RWPE1 (cell line): ENCODE measurements around the gene SPON1.

ENCODE experiments used
- CTCF ChIA-PET: fragments of 350-600 bp; sonication (Branson Sonifier 250); formaldehyde crosslinking; extraction: SDS; loops from one replicate; lab custom pipeline; 2021; lab: Yijun Ruan, JAX
- POLR2A ChIA-PET: fragments of 400-600 bp; formaldehyde crosslinking; extraction: SDS; loops from one replicate; lab custom pipeline; 2020; ENCODE audit warnings: antibody characterized with exemption; ENCODE audit not compliant: low non-redundant PET; lab: Yijun Ruan, JAX
- DNase-seq: peaks from one replicate; pipeline ENCODE4 v3.0.0; 2012; ENCODE audit warnings: low spot score
- H3K27ac ChIP-seq: fragments of 450-650 bp; 2 replicates; pipeline ENCODE4 v1.5.1; 2017
- TF ChIP-seq, protein P1 (sequence below): fragments of 450-650 bp; conservative IDR thresholded peaks from 2 replicates; pipeline ENCODE4 v1.5.1; 2017; ENCODE audit warnings: low read depth, mild to moderate bottlenecking

SPON1 gene

GRCh38 chr11:14299921-14300320 lies 337.4 kb downstream of the SPON1 start:
- DNase-seq = no peak

GRCh38 chr11:14300661-14301304 lies 338.3 kb downstream of the SPON1 start:
- ChIA-PET POLR2A (interaction anchor here (1.0 kb wide), 1 partner anchor 154 kb away, joined by 4 read pairs; no protein-coding TSS in a partner anchor), CTCF (interaction anchor here (0.5 to 3.9 kb wide), 10 partner anchors 46 to 188 kb away, joined by 3 to 26 read pairs (median 4); no protein-coding TSS in a partner anchor)

More at GRCh38 chr11:14299921-14300320, 337.4 kb downstream of the SPON1 start:
- ChIA-PET CTCF (interaction anchor here (0.6 to 3.9 kb wide), 4 partner anchors 71 to 165 kb away, joined by 3 to 19 read pairs (median 4); no protein-coding TSS in a partner anchor), POLR2A (no interaction called here)
- peak overlapping the region; percentile 32; the same call in 1 of the 2 replicates for H3K27ac ChIP-seq
- TF ChIP-seq, protein P1, sequence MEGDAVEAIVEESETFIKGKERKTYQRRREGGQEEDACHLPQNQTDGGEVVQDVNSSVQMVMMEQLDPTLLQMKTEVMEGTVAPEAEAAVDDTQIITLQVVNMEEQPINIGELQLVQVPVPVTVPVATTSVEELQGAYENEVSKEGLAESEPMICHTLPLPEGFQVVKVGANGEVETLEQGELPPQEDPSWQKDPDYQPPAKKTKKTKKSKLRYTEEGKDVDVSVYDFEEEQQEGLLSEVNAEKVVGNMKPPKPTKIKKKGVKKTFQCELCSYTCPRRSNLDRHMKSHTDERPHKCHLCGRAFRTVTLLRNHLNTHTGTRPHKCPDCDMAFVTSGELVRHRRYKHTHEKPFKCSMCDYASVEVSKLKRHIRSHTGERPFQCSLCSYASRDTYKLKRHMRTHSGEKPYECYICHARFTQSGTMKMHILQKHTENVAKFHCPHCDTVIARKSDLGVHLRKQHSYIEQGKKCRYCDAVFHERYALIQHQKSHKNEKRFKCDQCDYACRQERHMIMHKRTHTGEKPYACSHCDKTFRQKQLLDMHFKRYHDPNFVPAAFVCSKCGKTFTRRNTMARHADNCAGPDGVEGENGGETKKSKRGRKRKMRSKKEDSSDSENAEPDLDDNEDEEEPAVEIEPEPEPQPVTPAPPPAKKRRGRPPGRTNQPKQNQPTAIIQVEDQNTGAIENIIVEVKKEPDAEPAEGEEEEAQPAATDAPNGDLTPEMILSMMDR = no peak

DNA sequence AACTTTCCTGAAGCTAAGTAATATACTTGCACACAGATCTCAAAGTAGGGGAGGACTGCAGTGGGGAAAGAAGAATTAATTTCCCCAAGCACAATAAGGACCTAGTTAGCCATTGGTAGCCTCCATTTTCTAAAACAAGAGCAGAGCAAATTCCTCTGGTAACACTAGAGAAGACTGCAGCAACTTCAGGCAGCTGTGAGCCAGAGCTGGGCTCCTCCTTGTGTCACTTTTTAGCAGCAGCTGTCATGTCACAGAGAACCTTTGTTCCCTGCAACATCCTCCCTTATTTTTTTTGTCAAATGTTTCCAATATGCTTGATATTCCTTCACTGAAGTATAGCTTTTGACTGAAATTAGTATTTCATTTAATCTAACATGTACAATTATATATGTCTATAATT lies 342.1 kb downstream of the SPON1 start:
- CTCF ChIA-PET = interaction anchor here (0.6 to 1.3 kb wide), 2 partner anchors 104 to 151 kb away, joined by 3 read pairs; no protein-coding TSS in a partner anchor
- DNase-seq = no peak
- TF ChIP-seq, protein P1 = no peak
- no peak overlapping the region for H3K27ac ChIP-seq
- POLR2A ChIA-PET = no interaction called here

More at GRCh38 chr11:14300661-14301304, 338.3 kb downstream of the SPON1 start:
- H3K27ac ChIP-seq = peak overlapping the region; percentile 32; the same call in 1 of the 2 replicates
- peak; percentile 72 for DNase-seq
- TF ChIP-seq, protein P1 = peak; percentile 85

GRCh38 chr11:14305649-14306048 lies 343.1 kb downstream of the SPON1 start:
- DNase-seq = no peak
- TF ChIP-seq, protein P1 = no peak
- H3K27ac ChIP-seq = no peak overlapping the region
- CTCF ChIA-PET = interaction anchor here (1.3 kb wide), 1 partner anchor 150 kb away, joined by 3 read pairs; no protein-coding TSS in a partner anchor
- POLR2A ChIA-PET = no interaction called here

DNA sequence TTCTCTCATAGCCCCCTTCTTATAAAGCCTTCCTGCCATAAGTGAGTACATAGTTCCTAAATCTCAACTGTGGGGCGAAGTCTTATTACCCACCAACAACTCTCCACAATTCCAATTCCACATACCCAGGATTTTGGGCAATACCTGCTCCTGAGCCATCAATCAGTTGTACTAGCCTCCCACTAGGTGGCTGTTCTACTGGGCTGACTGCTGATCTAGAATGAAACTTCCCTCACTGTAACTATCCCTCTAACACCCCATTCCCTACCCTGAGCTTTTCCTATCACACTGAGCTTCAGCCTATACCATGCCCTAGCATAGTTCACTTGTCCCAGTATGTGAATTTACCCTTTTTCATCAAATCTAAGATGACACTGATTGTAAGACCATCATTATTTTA lies 344.0 kb downstream of the SPON1 start:
- no peak overlapping the region for H3K27ac ChIP-seq
- CTCF ChIA-PET = interaction anchor here (0.7 kb wide), 1 partner anchor 154 kb away, joined by 3 read pairs; no protein-coding TSS in a partner anchor
- POLR2A ChIA-PET = no interaction called here
- no peak for DNase-seq
- TF ChIP-seq, protein P1 = no peak

DNA sequence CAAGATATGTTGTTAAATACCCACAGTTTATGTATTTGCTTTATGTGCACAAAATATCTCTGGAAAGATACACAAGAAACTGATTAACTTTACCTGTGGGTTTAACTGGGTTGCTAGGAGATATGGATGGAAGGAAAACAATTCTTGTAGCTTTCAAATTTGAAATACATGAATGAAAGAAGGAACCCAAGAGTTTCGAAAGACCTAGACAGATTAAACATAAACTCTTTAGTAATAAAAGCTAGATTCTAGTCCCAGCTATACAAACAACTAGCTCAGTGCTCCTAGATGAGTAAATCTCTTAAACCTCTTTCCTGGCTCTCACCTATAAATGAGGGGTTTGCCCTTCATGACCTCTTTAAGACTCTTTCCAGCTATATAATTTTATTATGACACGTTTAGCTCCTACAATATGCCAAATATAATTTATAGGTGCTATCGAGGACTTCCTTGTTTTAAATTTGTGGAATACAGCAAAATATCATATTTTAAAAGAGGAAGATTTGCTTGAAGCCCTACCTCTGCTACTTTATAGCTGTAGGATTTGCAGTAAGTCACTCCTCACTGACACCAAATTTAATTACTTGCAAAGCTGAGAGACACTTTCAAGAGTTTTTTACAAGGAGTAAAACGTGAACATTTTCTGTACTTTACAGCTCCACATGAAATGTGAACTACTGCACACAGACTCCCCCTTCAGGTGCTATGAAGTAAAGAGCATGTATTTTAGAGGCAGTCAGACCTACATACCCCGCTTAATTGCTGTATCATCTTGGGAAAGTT lies 345.8 kb downstream of the SPON1 start:
- ChIA-PET CTCF (interaction anchor here (0.6 to 1.5 kb wide), 4 partner anchors 20 to 147 kb away, joined by 3 to 6 read pairs (median 4); no protein-coding TSS in a partner anchor), POLR2A (no interaction called here)
- TF ChIP-seq, protein P1 = peak; percentile 74
- H3K27ac ChIP-seq = no peak overlapping the region
- DNase-seq = peak; percentile 54
